Endothelial cell of umbilical vein (primary cell): Measurements from ENCODE around the gene CGNL1.

Experiments
- CTCF ChIP-seq, 2 donors: IDR thresholded peaks; 1 replicate in 1 of 2; 2 replicates in 1 of 2; pipeline ENCODE4 v1.5.1; 2011; ENCODE audit warnings: low read length in 2 of 2, mild to moderate bottlenecking in 2 of 2, moderate library complexity in 2 of 2, control low read depth in 1 of 2, inconsistent platforms in 1 of 2, low read depth in 1 of 2; ENCODE audit not compliant: insufficient read depth in 1 of 2; ENCODE audit errors: extremely low read depth in 1 of 2
- EZH2 ChIP-seq: IDR thresholded peaks from 2 replicates; pipeline ENCODE4 v1.6.1; 2012; ENCODE audit warnings: borderline replicate concordance, low read depth, mild to moderate bottlenecking, moderate library complexity, low read length, inconsistent platforms; ENCODE audit not compliant: severe bottlenecking
- FOS ChIP-seq: IDR thresholded peaks from 2 replicates; pipeline ENCODE4 v1.6.1; 2011; ENCODE audit warnings: mild to moderate bottlenecking, low read length, moderate library complexity, borderline replicate concordance; ENCODE audit not compliant: insufficient read depth
- GATA2 ChIP-seq: IDR thresholded peaks from 2 replicates; pipeline ENCODE4 v1.7.0; 2011; ENCODE audit warnings: low read depth, mild to moderate bottlenecking, moderate library complexity, mixed read lengths, low read length; ENCODE audit not compliant: insufficient read length, insufficient read depth
- JUN ChIP-seq: IDR thresholded peaks from 2 replicates; pipeline ENCODE4 v1.6.1; 2011; ENCODE audit warnings: borderline replicate concordance, low read depth; ENCODE audit not compliant: insufficient read length, insufficient read depth
- MAX ChIP-seq: IDR thresholded peaks from 2 replicates; pipeline ENCODE4 v1.6.1; 2011; ENCODE audit not compliant: insufficient read depth, insufficient read length
- MYC ChIP-seq: IDR thresholded peaks from one replicate; pipeline ENCODE4 v1.6.1; 2011; ENCODE audit warnings: mild to moderate bottlenecking, low read depth, low read length
- POLR2A ChIP-seq: IDR thresholded peaks from 2 replicates; pipeline ENCODE4 v1.6.1; 2012; ENCODE audit warnings: low read depth, mild to moderate bottlenecking, control low read depth, low read length
- POLR2AphosphoS5 ChIP-seq: IDR thresholded peaks from 2 replicates; pipeline ENCODE4 v1.6.1; 2012; ENCODE audit warnings: low read depth, mild to moderate bottlenecking, control low read depth, low read length, moderate library complexity; ENCODE audit not compliant: insufficient read depth

GRCh38 chr15:57592836-57593420 lies 216.6 kb downstream of the CGNL1 start:
- TF ChIP-seq CTCF (IDR thresholded peaks at IDR 0.05; ENCODE audit: extremely low read depth in 1 of 2, insufficient read depth in 1 of 2, low read depth in 1 of 2, low read length in 2 of 2) (no peak), EZH2 (no peak), JUN (no peak), POLR2AphosphoS5 (no peak), MAX (no peak), POLR2A (no peak), MYC (no peak), GATA2 (no peak), FOS (no peak)
